Activated CD4-positive, alpha-beta T cell treated with anti-CD3 and anti-CD28 coated beads, Interleukin-2, Interleukin-4, amounts not matched to agents 100 ng/mL and 50 ng/mL, durations not matched to agents 16 hours and 8 hours (primary cell): ENCODE results near the gene SLC26A5.
"Not testable (repeated sequence)": the region's sequence is repeated elsewhere in the genome, so short reads cannot be mapped to it uniquely, and the experiment has no call there.

Experiments
- DNase-seq: peaks from one replicate; pipeline ENCODE4 v3.0.0-alpha.2; 2020; ENCODE audit warnings: low spot score

The SLC26A5 gene

DNA sequence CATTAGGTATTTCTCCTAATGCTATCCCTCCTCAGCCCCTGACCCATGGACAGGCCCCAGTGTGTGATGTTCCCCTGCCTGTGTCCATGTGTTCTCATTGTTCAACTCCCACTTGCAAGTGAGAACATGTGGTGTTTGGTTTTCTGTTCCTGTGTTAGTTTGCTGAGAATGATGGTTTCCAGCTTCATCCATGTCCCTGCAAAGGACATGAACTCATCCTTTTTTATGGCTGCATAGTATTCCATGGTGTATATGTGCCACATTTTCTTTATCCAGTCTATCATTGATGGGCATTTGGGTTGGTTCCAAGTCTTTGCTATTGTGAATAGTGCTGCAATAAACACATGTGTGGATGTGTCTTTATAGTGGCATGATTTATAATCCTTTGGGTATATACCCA, 46.3 kb downstream of the SLC26A5 start:
- not testable (repeated sequence) for DNase-seq

DNA sequence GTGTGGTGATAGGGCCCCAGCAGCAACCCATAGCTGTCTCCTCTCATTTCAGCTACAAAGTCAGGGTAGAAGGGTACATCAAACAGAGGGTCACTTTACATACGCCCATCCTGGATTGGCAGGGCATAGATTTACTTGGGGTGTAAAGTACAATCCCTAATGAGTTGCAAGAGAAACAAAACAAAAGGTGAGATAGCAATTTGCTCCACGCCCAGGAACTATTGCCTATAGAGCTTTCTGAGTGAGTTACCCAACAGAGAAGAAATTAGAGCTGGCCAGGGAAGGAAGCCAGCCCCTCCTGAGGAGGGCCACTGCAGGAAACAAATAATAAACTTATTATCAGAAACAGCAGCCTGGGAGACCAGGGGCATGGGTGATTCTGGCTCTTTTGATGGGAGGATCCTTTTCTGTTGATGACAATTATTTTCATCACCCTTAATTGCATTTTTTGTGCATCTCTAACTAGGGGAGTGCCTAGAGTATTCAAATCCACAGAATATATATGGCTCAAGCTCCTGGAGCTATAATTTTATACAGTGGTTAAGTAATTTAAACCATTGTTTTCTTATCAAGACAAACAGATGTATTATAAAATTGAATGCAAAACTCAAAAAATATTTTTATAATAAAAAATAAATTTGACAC, 47.4 kb downstream of the SLC26A5 start:
- DNase-seq = no peak

DNA sequence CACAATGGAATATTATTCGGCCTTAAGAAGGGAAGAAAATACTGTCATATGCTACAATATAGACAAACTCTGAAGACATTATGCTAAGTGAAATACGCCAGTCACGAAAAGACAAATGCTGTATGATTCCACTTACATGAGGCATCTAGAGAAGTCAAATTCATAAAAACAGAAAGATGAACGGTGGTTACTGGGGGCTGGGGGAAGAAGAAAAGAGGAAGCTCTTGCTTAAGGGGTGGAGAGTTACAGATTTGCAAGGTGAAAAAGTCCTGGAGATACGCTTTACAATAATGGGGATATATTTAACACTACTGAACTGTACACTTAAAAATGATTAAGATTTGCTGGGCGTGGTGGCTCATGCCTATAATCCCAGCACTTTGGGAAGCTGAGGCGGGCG, 49.5 kb downstream of the SLC26A5 start:
- DNase-seq = no peak

DNA sequence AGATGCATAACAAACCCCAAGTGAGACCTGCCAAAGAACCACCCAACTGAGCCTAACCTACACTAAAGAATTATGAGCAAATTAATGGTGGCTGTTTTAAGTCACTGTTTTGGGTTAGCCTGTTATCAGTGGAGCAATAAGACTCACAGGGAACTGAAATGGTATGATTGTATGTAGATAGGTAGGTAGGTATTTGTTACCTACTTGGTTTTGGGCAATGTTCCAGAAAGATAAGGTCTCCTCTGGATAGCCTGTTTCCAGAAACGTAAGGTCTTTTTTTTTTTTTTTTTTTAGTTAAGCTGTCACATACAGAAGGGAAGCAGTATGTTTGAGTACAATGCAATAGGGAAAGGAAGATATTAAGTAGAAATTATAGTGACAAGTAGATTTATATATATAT, 50.9 kb downstream of the SLC26A5 start:
- DNase-seq = no peak

DNA sequence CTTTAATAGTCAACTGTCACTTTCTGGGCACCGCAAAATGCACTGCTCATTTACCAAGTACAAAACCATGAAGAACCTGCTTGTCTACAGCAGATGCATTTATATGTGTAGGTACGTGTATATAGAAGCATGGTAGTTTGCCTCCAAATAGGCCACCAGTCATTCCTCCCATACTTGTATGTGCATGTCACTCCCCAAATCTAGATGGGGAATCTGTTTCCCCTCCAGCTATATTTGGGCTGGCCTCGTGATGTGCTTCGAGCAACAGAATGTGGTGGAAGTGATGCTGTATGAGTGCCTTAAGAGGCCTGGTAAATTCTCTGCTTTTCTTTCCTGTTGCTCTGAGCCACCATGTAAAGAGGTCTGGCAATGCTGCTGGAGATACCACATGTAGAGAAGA, 51.4 kb downstream of the SLC26A5 start:
- no peak for DNase-seq

DNA sequence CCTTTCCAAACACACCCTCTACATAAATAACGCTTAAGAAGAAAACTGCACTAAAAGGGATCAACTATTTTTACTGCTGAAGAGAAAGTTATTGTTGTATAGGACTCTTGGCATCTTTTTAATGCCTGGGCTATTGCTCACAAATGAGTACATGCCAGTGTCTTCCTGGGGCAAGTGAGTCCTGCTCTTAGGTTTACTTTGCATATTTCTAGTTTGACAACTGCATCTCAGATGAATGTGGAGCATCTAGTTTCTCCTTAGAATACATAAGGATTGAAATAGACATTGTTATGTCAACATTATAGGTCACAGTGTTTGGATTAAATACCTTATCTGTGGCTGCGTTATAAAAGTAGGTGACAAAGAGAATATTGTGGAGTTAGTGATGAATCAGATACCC, 54.0 kb downstream of the SLC26A5 start:
- DNase-seq = no peak

DNA sequence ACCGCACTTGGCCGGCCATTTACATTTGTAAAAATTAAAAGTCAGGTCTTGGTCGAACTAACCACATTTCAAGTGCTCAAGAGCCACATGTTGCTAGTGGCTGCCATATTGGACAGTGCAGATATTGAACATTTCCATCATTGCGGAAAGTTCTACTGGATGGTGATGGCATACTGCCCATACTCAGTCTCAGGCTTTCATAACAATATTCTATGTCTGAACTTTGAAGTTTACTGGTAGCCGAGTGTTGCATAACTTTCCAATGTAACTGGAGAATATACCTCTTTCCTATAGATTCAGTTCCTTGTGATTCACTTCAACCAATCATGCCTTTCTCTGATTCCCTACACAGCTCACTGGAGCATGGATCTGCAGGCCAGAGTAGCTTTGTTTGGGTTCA, 54.9 kb downstream of the SLC26A5 start:
- no peak for DNase-seq

DNA sequence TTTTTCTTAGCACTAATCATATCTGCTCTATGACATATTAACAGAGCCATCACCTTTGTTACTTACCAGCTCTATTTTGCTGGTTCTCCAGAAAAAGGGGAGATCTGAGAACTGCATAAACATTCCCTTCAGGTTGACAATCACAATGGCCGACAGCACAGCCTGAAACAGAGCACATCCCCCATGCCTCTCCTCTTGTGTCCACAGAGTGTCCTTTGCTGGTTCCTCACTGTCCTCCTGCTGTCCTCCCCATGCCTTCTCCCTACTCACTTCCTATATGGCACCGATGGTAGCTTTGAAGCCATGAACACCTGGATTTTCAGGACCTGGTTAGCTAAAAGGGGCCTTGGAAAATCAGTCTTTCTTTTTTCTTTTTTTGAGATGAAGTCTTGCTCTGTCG, 56.7 kb downstream of the SLC26A5 start:
- DNase-seq = no peak

DNA sequence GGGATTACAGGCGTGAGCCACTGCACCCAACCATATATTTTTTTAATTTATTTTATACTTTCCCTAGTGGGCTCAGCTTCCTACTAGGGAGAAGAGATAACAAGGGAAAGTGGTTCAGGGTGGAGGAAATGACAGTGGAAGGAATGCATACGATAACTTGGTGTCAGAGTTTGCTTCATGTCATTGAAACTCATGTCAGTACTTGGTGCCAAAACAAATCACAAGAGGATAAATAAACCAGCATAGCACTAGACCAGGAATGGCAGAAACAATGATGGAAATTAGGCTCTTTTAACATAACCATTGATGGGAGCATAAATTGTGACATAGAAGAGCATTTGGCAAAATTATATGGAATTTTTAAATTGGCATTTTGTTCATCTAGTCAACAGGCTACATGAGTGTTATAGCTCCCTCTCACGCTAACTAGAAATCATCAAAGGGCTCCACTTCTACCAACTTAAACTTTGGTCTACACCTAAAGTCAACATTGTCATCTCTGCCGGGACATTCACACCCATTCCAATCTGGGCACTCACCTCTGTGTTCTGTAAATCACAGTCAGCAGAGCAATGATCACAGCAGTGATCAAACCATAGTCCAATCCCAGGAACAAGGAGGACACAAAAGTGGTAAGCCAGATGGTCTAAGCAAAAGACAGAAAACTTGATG, 57.4 kb downstream of the SLC26A5 start:
- DNase-seq = no peak

DNA sequence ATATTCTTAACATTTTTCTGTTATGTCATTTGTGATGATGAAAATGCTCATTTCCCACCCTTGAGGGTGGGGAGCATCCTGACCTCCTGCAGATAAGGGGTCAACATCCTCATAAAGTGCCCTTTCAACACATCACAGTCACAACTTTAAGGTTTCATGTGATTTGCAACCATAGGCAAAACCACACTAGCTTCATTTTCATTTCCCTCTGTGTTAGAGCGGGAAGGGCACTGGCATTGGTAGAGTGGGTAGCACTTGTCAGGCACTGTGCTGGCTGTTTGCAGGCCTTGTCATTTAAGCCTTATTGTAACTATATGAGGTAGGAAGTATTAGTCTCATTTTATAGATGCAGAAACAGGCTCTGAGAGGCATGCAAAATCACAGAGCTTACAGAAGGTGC, 58.8 kb downstream of the SLC26A5 start:
- DNase-seq = no peak

DNA sequence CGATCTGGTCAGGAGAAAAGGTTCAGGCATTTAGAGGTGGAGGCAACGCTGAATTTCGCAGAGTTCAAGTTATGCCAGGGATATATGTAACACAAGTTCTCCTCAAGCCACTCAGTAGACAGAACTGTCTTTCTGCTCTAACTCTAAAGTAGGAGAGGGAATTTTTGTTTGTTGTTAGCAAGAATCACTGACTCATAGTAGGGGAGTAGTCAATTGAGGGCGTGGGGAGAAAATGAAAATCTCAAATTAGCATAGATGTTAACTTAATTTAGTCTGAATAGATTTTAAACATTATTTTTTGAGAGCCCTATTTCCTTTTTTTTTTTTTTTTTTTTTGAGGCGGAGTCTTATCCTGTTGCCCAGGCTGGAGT, 64.0 kb downstream of the SLC26A5 start:
- no peak for DNase-seq

DNA sequence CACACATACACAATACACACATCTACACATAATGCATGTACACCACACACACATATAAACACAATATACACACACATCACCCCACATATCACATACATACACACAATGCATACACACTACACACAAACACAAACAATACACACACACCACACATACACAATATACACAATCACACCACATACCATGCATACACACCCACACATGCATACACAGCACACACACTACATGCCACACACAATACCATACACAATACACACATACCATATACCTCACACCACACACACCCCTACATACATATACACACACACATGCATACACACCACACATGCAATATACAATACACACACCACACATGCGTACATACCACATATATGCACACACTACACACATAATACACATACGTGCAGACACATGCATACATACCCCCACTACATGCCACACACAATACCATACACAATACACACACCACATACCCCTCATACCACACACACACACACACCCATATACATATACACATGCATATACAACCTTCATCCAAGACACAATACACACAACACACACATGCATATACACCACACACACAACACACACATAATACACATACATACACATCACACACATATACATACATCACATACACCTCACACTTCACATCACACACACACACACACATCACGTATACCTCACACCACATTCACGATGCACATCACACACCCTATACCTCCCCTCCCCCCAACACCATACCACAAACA, 64.6 kb downstream of the SLC26A5 start:
- DNase-seq = no peak

DNA sequence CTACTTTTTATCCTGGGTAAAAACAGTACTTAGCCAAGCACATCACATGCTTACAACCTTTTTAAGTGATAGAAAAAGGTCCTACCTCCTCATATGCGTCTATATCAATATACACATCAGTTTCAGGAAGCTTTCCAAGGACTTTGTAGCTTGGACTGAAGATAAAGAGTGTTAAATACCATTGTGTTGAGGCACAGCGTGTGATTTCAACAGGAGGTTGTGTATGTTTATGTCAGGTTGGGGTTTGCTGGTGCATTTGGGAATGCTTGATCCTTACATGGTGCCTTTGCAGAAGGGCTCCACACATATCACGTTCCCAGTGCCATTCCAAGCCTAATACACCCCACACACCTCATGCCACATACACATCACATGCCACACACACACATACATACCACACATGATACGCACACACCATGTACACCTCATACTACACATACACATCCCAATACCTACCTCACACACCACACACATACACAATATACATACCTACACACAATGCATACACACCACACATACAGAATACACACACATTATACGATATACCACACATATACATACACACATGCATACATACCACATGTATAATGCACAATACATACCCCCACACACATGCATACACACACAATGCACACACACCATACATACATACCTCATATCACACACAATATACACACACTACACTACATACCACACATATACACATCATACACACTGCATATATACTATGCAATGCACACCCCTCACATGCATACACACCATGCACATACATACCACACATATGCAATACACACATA, 65.4 kb downstream of the SLC26A5 start:
- no peak for DNase-seq

DNA sequence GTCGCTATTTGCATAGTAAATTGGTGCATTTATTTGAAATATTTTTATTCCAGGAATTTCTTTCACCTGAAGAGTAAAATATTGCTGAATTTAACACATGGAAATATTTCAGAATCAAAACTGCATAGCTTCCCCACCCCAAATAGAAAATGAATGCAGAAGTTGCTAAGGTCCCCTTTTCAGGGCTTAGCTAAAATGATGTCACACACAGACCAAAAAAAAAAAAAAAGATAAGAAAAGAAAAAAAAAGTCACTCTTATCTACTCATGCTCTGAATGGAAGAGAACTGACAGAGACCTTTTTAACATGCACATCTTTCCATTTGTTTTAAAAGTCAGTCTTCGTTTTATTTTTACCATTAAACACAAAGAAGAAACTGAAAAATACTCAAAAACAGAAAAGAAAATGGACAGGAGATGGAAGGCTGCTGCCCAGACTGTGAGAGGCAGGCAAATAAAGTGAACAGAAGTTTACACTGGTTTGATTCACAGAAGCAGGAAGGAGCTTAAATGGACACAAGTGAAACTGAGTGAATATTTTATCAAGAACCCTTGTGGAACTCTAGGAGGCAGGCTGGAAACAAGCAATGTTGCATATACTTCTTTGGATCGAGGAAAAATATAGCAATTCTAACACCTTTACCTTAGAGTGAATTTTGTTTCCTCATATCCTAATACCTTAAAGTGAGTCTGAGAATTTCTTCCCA, 66.6 kb downstream of the SLC26A5 start:
- DNase-seq = no peak

DNA sequence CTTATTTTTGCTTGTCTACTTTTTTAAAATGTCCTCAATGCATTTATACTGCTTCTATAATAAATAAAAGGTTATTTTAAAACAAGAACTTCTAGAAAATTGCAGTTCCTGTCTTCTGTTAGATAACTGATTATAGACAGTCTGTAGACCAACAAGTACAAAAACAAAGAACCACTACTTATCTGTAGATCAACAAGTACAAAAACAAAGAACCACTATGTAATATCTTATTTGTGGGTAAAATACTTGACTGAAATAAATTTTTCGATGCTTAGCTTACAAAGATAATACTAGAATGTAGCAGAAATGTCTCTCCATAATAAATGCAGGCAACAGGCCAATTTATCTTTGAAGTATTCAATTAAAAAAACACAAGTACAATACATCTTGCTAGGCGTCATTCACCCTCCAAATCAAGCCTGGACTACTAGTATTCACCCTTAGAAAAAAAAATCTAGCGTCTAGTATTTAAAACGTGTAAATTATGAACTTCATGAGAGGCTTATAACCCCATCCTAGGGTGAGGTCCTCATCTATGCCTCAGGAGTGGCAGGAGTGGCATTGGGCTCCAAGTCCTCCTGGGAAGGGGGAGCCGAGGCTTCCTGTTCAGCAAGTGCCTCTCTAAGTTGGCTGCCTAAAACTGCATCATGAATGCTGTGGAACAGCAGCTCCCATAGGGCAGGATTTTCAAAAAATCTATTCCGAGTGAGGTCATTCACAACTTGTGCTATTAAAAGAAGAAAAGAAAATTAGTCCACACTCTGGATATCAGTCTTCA, 72.0 kb downstream of the SLC26A5 start:
- DNase-seq = no peak

DNA sequence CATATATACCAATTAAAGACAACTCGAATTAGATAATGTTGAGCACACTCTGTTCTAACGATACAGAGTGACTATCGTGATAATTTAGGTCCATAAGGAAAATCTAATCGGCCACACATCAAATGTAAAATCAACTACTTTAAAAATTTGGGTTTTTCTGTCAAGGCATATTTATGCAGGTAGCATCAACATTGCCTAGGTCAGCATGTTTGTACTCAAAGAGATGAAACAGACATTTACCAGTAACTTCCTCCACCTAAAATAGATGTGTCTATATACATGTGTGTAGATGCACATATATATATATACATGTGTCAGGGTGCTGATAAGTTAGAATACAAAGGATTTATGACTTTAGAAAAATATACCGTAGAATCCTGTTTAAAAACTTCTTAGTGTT, 76.6 kb downstream of the SLC26A5 start:
- DNase-seq = no peak

DNA sequence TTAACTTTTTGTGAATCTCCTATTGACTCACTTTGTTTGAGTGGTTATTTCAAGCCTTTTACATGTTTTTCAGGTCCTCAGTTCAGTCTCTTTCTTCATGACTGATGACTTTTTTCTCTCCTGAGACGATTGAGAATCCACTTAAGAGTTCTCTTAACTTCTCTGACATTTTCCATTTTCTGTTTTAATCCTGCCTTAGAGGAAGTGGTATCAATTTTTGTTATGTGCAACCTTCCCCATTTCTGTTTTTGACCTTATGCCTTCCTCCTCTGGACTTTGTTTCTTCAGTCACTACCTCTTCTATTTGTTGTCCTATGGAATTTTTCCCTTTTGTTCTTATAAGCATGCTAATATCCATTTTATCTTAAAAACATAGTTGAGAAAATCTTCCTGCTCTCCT, 96.2 kb downstream of the SLC26A5 start:
- DNase-seq = peak; percentile 19

DNA sequence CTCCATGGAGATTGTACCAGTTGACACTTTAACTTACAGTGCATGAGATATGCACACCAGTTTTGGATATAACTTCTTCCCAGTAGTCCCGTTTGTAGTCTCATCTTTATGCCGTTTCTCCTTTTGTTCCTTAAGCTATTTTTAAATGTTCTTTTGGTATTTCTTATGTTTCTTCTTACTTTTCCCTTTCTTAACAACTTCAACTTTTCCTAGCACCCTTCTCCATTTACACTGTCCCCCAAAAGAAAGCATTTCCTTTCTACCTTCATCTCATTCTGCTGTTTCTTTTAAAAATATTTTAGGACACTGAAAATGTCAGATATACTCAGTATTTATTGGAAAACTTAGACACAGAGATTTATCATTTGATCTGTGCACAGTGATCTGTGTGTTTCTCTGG, 97.0 kb downstream of the SLC26A5 start:
- DNase-seq = no peak

DNA sequence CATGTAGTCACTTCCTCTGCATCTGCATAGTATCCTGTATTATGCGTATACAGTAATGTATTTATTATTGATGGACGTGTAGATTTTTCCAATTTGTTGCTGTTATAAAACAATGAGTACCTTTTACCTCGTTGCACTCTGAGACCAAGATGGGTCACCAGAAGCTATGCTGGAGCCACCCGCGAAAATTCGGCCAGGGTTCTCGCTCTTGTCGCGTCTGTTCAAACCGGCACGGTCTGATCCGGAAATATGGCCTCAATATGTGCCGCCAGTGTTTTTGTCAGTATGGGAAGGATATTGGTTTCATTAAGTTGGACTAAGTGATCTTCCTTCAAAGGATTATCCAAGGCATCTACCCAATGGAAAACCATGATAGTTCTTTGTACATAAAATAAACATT, 97.6 kb downstream of the SLC26A5 start:
- DNase-seq = peak; percentile 16

DNA sequence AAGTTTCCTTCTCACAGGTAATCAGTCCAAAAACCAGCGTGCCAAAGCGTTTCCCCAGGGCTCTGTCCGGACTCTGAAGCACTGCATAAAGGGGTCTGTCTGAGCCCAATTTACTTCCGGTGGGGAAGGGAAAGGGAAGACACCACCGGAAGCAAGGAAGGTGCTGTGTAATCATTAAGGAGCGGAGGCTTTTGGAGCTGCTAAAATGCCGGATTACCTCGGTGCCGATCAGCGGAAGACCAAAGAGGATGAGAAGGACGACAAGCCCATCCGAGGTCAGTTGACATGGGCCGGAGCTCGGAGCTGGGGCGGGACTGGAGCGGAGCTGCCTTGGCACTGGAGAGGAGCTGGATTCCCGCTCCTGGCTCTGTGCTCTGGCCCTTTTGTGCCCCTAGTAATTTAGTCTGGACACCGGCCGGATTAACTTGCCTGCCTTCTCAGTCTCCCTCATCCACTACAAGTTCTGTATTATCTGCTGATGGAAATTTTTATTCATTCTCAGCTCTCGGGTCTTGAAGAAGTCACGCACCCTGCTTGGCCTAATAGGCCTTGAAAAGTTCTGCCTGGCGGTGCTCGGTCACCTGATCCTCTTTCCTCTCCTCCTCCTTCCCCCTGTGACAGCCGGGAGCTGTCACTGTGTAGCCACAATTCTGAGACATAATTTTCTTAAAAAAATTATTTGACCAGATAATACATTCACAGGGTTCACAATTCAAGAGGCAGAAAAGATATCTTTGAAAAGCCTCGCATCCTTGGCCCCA, 98.3 kb downstream of the SLC26A5 start, which contains the start of gene PSMC2:
Gene PSMC2 (plus strand): TSS at position 137 of the 761 bp plus-strand sequence. CDS start 69 bp downstream, at position 206.
- peak; percentile 90 for DNase-seq
